ENCODE data around the gene SELENOS. TPM values are rescaled to one million over a fixed set of nuclear protein-coding genes. Genes with fewer than 3 reads are reported as not detected.
"Not testable (repeated sequence)": the region's sequence is repeated elsewhere in the genome, so short reads cannot be mapped to it uniquely, and the experiment has no call there.

The SELENOS gene
- total RNA-seq, 1 donor from 2014 or later, result 28.7 TPM

DNA sequence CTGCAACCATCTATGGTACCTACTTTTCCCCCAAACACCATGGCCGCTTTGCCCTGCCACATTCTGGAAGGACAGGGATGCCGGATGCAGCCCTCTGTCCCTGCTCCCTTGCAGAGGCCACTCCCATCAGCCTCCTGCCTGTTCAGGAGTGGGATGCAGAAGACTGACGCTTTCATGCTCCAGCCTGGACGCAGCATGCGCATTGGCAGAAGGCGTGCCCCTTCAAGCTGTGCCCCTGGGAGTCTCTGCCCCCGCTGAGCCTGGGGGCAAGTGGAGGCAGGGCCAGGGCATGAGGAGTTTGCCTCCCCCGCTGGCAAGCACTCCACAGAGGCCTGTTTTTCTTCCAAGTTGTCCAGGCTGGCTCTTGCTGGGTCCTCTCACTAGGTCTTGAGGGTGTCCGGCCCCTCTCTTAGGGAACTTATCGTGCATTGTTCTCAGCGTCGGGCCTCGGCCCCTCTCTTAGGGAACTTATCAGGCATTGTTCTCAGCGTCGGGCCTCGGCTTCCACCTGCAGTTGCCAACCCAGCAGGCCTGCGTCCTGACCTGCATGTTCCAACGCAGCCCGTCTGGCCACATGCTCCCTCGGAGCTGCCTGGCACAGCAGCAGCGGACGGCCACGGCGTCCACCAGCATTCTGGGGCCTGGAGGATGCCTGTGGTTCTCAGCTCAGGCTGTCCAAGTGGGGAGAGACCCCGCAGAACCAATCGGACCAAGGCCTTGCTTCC is 32.3 kb upstream of the SELENOS start:
- DNase-seq, result no peak

DNA sequence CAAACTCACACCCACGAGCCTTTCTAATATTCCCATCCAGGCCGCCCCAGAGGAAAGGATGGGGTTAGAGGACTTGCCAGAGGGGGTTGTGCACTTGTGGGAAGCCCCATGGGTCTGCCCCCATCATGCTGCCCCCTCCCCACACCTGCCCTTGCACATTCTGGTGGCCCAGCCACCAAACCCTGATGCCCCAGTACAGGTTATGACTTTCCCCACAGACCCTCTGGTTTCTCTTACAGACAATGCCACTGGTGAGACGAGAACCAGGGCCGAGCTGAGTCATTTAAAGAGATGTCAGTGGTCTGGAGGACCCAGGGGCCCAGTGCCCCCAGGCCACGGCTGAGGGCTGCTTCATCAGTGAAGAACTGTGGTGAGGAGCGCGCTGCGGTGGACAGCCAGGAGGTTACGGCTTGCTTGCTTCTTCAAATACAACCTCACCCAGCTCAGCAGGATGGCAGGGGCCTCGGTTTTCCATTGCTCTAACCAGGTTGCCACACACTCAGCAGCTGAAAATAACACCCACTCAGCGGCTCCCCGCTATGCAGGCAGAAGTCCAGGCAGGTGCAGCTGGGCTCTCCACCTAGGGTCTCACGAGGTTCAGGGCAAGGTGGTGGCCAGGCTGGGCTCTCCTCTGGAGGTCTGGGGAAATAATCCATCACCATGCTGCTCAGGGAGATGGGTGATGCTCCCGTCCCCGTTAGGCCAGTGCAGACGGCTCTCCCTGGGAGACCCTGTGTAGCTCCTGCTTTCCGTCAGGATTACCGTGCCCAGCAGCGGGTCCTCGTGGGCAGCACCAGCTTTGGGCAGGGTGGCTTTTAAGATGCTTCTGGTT is 31.5 kb upstream of the SELENOS start:
- DNase-seq, result no peak

DNA sequence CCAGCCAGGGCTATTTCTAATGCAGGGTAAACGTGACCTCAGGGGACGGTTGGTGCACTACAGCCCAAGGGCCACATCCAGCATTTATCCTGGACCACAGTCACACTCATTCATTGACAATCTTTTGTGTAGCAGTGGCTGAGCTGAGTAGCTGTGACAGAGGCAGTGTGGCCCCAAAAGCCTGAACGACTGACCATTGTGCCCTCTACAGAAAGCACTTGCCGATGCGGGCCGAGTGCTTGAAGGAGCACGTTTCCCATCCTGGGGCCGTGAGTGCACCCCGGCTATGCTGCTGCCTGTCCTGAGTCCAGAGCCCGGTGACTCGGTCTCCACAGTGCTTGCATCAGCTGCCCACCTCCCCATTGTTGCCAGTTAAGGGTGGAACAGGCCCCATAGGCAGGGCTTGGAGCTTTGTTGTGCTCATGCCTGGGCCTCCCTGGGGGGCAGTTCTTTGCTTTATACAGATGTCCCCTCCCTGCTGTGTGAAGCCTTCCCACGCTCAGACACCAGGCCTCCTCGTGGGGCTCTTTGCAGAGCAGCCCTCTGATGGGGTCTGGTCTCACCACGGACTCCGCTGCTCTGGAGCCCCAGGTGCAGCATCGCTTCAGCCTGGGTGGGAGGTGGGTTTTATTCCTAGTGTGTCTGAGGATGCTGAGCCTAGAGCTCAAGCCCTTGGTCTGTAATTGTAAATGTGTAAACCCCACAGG is 30.8 kb upstream of the SELENOS start:
- DNase-seq, result no peak

DNA sequence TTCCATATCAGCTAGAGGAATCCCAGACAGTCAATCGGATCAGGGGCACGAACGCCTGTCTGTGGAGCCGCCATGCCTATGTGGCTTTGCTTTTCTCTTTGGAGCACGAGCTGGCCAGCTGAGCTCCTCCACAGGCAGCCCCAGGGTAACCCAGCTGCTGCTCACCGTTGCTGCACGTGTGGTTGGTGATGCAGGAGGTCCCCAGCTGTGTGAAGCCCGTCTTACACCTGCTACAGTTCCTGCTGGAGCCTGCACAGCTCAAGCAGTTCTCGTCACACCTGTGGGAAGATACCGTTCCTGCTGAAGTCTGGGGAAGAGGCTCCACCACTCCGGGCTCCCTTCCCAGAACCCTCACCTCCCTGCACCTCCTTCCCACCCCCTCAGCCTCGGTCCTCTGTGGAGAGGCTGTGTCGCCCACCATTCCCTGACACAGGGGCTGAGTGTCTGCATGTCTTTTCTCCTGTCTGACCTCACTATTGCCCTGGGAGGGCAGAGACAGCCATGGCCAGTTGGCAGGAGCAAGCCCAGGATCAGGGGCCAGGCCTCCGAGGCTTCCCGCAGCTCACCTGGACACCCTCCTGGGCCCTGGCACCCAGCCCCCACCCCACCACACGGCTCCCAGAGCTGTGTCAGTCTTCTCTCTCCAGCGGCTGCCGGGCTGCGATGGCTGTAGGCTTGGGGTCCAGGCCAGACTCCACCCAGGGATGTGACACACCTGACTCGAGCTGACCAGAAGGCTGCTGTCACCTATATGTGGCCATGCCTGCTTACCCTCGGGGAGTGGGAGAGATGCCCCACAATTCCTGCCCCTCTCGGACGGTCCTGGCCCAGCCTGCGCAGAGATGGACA is 30.0 kb upstream of the SELENOS start:
- no peak for DNase-seq

DNA sequence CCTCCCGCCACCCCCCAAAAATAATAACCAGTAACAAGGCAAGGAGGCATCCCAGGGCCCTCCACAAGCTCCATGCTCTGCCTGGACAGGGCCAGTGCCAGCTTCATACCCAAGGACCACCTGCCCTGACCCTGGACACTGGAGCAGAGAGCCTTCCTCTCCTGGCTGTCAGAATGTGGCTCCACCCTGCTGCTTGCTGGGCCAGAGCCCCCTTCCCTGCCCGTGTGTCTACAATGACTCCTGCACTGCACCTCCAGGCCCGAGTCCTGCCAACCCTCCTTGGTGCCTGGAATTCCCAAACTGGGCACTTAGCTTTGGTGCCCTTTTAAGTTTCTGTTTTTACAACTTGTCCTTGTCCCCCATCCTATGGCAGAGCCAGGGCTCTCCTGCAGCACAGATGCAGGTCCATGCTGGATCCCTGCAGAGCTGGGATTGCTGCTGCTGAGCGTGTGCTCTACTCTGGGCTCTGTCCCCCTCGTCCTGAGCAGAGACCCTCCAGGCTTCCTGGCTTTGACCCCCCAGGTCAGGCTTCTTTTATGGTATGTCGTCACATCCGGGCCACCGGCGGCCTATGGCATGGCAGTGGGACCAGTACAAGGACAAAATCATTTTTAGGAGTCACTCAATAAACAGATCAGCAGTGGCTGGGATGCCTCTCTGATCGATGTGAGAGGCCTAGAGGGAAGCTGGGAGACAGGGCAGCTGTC is 29.2 kb upstream of the SELENOS start:
- no peak for DNase-seq

DNA sequence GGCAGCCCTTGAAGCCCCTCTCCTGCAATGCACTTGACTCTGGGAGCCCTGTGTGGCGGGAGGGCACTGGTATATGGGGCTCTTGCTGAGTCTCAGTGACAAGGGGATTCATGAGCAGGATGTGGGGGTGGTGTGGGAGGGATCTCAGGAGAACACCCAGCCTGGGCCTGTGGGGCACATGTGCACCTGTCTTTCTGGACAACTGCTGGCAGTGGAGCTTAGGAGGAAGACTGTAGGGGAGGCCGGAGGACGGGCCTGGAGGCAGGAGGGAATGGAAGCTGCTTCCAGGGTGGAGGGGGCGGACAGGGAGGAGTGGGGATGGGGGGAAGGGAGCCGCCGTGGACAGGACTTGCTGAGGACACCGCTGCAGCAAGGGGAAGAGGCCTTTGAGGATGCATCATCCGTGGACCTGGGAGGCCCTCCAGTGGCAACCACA is 28.6 kb upstream of the SELENOS start:
- DNase-seq, result no peak

DNA sequence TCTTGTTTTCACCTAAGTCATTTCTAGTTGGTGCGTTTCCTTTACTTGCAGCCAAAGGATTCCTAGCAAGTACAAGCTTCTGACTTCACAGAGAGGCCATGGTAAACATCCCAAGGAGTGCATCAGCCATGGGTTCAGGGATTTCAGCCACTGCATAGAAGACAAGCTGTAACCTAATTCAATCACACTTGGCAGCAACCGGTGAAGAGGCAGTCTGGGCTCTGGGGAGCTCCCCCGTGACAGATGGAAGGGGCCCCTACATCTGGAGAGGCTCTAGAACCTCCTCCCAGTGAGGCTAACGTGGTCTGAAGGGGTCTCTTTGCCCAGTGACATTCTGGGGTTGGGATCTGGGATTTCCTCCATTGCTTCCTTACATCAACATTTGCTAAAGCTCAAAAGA is 26.1 kb upstream of the SELENOS start:
- DNase-seq, result no peak

DNA sequence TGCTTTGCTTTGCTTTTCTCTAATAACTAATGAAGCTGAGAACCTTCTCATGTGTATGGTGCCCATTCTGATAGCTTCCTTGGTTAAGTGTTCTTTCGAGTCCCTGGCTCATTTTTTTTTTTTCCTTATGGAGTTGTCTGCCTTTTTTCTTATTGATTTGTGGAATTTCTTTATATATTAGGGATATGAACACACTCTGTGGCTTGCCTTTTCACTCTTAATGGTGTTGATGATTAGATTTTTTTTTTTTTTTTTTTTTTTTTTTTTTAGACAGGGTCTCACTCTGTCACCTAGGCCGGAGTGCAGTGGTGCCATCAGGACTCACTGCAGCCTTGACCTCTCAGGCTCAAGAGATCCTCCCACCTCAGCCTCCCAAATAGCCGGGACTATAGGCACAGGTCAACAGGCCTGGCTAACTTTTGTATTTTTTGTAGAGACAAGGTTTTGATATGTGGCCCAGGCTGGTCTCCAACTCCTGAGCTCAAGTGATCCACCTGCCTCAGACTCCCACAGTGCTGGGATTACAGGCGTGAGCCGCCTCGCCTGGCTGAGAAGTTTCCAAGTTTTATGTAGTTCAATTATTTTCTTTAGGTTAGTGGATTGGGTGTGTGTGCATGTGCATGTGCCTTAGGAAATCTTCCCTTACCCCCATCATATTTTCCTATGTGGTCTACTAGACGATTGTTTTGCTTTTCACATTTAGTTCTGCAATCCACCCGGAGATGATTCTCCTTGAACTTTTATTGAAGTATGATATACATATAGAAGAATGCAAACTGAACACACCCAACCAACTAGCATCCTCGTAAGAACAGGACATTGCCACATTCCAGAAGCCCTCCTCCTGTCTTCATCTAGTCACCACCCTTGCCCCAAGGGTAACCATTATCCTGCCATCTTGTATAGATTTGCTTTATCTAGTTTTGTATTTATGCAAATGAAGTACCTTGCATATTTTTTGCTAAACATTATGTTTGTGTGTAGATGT is 19.4 kb upstream of the SELENOS start:
- no peak for DNase-seq

DNA sequence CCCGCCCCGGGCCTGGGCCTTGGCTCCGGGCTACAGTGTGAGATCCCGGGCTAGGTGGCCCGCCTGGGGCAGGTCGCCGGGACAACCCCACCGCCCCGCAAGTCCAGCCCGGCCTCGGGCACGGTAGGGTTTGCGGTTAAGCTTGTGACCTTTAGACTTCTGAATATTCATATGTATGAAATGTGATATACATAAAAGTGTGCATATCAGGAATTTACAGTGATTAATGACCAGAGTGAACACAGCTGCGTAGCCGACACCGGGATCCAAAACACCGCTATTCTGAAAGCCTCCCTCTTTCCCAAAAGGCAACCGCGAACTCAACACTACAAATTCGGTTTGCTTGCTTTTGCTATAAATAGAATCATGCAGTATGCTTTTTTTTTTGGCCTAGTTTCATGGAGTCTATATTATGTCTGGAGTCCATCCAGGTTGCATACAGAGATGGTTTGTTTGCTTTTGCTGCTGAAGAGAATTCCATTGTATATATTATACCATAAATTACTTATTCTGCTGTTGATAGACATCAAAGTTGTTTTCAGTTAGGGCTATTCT is 18.4 kb upstream of the SELENOS start:
- peak; percentile 57 for DNase-seq

DNA sequence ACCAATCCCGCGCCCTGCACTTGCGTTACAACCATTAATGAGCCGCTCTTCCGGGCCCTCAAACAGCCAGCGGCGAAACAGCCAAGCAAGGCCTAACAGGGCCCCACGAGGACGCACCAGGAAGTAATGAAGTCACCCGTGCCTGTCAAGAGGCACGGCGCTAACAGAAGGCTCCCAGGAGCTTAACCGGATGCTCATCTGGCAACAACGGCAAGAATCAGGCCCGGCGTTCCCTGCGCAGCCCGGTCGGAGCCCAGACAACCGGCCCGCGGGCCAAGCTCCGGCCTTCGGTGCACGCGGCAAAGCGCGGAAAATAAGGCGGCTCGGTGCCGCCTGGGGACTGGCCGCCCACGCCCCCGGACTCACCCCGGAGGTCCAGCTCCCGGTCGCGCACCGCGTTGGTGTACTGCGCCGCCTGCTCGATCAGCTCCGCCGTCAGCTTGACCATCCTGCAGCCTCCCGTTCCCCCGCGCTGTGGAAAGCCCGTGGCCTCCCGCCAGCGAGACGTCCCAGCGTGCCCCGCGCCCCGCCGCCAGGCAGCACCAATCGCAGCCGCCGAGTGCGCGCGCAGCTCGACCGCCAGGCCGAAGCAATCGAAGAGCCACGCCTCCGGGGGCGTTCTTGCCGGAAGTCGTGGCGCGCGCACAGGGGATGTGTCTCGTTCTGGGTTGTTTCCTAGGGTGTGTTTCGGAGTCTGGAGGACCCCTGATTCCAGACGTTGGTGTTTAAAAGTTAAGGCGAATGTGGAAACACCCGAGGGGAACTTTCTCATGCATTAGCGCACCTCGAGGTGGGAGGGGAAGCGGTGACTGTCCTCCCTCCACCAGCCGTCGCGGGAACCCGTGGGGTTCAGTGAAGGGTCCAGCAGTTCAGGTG is 17.7 kb upstream of the SELENOS start, which contains the start of gene SNRPA1:
TSS of gene SNRPA1 (minus strand) at position 518 of the 876 bp plus-strand sequence. CDS start at position 448, 70 bp downstream.
- peak; percentile 93 for DNase-seq

DNA sequence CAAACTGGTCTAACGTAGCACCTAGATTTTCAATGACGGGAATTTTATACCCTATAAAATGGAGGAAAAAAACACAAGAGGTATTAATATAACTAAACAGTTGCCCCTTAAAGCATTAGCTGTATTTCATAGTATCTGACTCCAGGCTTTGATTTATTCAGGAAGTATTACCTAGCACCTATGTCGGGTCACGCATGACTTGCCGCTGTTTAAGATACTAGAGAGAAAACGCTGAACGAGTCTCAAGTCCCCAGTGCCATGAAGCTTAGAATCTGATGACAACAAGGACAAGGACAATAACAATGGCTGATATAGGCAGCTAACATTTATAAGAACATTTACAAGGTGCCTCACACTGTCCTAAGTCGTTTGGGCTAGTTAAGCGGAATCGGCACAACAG is 15.8 kb upstream of the SELENOS start:
- DNase-seq, result no peak

DNA sequence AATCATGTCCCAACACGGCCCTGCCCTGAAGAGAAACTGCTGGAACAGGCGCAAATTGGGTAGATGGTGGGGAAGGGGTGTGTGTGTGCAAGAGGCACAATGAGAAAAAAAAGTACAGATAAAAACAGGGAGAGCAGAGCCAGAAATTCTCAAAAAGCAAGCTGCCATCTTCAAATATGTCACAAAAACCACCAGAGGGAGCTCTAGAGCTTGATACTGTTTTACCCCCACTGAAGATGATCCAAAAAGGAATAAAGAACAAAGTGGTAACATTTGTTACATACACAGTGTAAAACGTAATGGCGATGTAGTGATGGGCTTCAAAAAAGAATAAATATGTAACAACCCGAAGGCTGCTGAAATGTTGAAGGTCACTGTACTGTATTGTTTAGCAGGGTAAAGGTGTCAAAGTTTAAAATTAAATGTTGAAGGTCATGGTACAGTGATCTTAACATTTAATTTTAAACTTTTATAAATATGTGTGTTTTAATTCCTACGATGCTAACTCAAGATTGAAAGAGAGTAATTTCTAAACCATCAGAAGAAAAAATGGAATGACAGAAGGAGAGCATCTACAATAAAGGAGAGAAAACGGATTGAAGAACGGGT is 11.7 kb upstream of the SELENOS start:
- DNase-seq, result no peak

DNA sequence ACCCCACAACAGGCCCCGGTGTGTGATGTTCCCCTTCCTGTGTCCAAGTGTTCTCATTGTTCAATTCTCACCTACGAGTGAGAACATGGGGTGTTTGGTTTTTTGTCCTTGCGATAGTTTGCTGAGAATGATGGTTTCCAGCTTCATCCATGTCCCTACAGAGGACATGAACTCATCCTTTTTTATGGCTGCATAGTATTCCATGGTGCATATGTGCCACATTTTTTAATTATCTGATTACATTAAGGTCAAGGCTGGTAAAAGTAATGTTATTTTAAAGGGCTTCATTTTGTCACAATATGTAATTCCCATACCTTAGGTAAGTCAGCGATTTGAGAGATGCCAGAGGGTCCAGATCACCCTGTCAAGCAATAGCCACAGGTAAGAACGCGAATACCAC is 10.1 kb upstream of the SELENOS start:
- not testable (repeated sequence) for DNase-seq

DNA sequence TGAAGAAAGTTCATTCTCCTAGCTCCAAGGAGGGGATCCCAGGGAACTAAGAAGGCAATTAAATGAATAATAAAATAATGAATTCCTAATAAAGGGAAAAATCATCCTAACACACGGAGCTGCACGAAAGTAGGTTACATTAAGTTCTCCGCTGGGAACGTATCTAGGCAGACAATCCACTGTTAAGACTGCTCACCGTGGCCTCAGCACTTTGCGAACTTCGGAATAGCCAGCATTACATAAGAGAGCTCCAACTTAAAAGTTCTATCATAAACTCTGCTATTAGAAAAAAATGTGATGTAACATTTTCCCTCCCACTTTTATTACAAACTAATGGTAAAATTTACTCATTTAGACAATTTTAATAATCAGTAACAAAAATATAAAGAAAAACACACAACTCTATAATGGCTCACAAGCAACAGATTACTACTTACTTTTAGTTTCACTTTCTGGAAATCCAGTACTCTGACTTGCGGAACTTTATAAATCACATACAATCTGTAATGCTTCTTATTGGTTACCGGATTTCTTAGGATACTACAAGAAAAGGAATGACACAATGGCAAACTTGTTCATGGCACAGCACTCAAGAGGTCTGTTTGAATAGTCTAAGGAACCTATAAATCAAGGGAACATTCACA is 9.3 kb upstream of the SELENOS start:
- no peak for DNase-seq

DNA sequence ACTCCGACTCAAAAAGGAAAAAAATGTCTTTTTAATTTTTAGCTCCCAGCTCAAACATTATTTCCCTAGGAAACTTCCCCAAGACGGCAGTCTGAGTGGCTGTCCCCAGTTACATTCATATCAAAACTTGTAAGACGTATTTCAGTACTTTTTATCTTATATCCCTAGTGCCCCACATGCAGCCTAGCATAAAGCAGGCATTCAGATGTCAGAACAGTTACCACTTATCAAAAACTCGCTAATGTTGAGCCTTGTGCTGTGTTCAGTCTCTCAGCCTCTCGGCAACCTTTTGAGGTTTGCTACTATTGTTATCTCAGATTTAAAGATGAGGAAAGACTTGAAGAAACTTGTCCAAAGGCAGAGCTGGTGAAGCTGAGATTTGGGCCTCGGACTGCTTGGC is 6.6 kb upstream of the SELENOS start:
- DNase-seq, result no peak

DNA sequence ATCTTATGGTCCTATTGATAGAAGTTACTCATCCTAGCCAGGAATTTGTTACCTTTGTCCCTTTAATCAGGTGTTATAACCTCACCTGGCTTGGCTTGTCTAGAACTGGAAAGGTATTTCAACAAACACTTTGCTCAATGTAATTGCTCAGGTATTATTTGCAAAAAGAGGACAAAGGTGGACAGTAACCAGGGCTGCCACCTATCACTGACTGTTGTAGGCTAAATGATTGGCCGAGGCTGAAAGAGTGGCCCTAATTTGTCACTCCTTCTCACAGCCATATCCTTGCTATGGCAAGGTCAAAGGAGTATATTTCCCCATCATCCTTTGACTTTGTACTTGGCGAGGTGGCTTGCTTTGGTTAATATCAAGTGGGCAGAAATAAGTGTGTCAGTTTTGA is 2.7 kb upstream of the SELENOS start:
- DNase-seq, result no peak

DNA sequence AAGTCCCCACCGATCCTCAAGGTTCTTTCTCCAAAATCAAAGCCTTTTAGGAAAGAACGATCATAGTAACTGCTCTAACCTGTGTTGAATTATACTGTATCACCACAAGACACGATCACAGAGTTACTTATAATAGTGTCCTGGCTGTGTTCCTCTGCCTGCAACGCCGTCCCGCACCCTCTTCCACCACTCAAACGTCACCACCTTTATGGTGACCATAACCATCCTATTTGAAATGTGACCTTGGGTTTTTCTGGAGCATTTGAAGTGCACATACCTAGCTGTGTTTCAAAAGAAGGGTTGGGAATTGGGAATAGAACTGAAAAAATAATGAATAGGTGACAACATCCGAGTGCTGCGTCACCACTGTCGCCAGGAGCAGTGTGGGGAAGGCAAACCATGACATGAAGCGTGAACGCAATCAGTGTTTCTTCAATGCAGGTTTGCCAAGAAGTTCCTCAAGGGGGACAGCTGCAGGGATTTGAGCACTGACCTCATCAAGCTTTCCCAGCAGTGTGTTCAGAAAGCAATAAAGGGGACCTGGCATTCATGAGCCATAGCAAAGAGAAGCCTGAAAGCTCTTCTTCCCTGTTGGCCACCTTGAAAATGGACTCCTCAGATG is 769 bp upstream of the SELENOS start:
- DNase-seq, result no peak

Measured in skin of body (tissue), 2 donors.